ENCODE measurements around the gene ATAD3A.
"Not testable (repeated sequence)": the region's sequence is repeated elsewhere in the genome, so short reads cannot be mapped to it uniquely, and the experiment has no call there.

The ATAD3A gene

DNA sequence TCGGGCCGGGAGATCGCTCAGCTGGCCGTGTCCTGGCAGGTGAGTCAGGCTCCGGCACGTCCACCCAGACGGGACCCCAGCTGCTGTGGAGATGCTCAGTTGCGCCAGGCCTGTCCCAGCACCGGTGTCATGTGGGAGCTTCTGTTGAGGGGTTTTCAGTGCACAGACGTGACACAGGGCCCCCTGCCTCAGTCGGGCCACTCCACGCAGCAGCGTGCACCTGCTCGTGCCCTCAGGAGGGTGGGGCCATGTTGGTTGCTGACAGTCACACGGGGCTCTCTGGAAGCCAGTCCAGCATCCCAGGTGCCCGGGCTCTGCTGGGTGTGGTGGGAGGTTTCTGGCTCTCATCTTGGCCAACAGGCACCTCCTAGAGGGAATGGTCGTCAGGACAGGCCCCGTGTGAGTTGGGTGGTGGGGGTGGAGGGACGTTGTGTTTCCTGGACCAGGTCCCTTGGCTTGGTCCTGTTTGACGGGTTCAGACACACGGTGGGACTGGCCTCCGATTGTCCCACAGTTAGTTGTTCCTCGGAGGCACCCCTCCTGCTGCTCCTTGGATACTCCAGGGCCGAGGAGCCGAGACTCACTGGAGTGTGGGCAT, 21.2 kb upstream of the ATAD3A start:
- no peak for FAIRE-seq

DNA sequence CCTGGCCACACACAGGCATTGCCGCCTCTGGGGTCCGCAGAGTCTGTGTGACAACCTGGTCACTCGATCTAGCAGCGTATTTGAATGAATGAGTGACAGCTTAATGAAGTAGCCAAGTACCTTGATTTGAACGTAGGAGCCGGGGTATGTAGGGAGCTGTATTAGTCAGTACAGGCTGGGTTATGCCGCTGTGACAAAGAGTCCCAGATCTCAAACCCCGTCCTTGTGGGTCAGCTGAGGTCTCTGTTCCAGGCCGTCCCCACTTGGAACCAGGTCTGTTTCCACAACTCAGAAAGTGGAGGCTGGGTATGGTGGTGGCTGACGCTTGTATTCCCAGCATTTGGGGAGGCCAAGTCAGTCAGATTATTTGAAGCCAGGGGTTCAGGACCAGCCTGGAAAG, 20.4 kb upstream of the ATAD3A start:
- no peak for FAIRE-seq

DNA sequence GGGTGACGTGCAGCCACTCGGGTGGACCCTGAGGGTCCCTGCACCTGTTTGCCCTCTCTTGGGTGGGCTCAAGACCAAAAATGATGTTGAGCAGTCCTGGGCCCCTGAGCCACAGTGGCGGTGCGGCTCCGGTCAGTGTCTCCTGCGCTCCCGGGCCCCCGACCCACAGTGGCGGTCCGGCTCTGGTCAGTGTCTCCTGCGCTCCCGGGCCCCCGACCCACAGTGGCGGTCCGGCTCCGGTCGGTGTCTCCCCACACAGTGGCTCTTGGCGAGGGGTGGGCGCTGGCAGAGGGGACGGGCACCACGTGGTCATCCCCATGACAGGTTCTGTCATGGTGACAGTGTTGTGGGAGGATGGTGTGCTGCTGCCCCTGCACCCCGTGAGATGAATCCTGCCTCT, 17.7 kb upstream of the ATAD3A start:
- not testable (repeated sequence) for FAIRE-seq

DNA sequence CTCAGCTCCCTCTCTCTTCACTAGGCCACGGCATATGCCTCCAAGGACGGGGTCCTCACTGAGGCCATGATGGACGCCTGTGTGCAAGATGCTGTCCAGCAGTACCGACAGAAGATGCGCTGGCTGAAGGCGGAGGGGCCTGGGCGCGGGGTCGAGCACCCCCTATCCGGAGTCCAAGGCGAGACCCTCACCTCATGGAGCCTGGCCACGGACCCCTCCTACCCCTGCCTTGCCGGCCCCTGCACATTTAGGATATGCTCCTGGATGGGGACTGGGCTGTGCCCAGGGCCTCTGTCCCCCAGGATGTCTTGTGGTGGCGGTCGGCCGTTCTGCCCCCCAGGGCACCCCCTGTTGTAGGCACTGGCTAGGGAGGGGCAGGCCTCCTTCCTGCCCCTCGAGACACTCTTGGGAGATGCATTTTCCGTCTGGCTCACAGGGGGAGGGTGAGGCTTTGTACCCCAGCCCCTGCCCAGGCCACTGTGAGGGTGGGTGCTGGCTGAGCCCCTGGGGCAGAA, 16.4 kb upstream of the ATAD3A start:
- not testable (repeated sequence) for FAIRE-seq

DNA sequence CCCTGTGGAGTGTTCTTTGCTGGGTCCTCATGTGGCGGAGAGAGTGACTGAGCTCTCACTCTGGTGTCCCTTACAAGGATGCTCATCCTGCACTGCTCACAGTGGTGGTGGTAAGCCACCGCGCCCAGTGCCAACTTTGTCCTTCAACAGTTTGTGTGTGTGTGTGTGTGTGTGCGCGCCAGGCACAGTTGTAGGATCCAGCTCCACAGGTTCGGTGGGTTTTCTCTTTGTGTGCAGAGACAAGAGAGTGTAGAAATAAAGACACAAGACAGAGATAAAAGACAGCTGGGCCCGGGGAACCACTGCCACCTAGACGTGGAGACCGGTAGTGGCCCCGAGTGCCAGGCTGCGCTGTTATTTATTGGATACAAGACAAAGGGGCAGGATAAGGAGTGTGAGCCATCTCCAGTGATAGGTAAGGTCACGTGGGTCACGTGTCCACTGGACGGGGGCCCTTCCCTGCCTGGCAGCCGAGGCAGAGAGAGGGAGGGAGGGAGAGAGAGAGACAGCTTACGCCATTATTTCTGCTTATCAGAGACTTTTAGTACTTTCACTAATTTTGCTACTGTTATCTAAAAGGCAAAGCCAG, 7.1 kb upstream of the ATAD3A start:
- FAIRE-seq: not testable (repeated sequence)

DNA sequence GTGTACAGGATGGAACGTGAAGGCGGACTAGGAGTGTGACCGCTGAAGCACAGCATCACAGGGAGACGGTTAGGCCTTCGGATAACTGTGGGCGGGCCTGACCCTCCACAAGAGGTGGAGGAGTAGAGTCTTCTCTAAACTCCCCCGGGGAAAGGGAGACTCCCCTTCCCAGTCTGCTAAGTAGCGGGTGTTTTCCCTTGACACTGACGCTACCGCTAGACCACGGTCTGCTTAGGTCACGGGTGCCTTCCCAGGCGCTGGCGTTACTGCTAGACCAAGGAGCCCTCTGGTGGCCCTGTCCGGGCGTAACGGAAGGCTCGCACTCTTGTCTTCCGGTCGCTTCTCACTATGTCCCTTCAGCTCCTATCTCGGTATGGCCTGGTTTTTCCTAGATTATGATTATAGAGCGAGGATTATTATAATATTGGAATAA, 6.6 kb upstream of the ATAD3A start:
- not testable (repeated sequence) for FAIRE-seq

DNA sequence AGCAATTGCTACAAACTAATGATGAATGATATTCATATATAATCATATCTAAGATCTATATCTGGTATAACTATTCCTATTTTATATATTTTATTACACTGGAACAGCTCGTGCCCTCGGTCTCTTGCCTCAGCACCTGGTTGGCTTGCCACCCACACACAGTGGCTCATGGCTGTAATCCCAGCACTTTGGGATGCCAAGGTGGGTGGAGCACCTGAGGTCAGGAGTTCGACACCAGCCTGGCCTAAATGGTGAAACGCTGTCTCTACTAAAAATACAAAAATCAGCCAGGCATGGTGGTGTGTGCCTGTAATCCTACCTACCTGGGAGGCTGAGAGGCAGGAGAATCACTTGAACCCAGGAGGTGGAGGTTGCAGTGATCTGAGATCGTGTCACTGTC, 6.2 kb upstream of the ATAD3A start:
- not testable (repeated sequence) for FAIRE-seq

DNA sequence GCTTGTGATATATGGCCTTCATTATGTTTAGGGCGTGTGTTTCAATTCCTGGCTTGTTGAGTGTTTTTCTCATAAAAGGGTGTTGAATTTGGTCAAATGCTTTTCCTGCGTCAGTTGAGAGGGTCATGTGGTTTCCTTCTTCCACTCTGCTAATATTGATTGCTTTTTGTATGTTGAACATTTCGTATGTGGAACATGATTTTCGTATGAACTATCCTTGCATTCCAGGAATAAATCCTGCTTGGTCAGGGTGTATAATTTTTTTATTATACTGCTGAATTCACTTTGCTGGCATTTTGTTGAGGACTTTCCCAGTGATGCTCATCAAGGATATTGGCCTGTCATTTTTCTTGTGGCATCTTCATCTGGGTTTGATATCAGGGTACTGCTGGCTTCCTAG, 4.7 kb upstream of the ATAD3A start:
- no peak for FAIRE-seq

DNA sequence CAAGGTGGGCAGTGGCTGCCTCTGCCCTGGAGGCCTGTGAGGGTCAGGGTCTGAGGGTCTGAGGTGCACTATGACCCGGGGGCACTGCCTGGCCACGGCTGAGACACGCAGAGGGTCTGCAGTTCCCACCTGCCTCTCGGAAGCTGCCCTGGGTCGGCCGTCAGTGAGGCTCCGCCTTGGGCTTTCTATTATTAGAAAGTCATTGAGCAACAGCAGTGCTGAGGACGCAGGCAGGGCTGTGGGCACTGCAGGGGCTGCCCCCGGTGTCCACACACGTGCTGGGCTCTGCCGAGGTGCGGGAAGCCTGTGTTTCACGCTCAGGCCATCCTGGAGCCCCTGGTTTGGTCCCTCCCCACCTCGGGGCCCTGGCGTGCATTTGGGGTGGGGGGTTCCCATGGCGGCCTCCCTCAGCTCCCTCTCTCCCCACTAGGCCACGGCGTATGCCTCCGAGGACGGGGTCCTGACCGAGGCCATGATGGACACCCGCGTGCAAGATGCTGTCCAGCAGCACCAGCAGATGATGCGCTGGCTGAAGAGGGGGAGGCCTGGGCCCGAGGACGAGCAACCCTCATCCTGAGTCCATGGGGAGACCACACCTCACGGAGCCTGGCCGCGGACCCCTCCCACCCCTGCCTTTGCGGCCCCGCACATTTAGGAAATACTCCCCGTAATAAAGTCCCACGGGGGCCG, 3.0 kb upstream of the ATAD3A start:
- not testable (repeated sequence) for FAIRE-seq

DNA sequence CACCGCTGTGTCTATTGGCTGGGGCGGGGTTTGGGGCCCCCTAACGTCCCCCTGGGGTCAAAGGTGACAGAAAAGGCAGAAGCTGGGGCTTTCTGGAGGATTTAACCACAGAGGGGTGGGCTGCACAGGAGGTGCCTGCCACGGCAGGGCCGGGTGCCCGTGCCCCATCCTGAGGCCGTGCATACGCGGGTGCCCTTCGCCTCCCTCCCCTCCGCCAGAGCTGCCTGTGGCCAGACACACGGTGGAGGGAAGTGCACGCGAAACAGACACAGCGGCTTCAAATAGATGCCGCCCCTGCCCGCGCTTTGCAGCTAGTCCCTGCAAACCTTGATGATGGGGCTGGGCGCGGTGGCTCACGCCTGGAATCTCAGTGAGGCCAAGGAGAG, 2.5 kb upstream of the ATAD3A start:
- not testable (repeated sequence) for FAIRE-seq

DNA sequence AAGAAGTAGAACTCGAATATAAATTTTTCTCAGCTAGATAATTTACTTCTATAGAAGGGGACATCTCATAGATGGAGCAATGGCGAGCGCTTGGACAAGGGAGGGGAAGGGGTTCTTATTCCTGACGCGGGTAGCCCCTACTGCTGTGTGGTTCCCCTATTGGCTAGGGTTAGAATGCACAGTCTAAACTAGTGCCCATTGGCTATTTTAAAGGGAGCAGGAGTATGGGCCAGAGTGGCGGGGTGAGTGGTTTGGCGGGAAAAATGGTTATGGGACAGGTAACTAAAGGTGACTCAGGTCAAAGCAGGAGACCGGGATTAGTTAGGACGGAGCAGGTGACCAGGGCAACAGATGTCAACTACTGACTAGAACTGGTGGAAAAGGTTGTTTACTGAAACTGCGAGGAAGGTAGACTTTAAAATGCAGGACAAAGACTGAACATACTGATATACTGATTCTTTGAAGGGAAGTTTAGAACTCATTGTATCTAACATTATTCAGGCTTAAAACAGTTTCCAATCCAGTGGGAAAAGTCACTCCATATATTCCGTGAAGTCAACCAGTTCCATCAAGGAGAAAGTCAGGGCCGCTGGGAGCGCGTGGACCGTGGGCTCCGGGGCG, 940 bp upstream of the ATAD3A start:
- no peak for FAIRE-seq

DNA sequence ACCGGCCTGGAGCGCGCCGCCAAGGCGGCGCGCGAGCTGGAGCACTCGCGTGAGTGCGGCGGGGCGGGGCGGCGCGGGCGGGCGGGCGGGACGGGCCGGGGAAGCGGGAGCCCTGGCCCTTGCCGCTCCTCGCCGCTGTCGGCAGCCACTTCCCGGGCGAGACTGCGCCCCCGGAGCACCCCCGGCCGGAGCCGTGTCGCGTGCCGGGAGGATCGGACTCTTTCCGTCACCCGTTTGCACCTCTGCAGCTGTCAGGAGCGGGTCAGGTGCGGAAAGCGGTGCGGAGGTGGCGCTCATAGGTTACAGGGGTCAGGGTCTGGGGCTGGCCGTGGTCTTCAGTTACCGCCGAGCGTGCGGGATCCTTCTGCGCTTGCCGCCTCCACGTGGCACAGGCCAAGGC, 463 bp downstream of the ATAD3A start:
- FAIRE-seq: not testable (repeated sequence)

DNA sequence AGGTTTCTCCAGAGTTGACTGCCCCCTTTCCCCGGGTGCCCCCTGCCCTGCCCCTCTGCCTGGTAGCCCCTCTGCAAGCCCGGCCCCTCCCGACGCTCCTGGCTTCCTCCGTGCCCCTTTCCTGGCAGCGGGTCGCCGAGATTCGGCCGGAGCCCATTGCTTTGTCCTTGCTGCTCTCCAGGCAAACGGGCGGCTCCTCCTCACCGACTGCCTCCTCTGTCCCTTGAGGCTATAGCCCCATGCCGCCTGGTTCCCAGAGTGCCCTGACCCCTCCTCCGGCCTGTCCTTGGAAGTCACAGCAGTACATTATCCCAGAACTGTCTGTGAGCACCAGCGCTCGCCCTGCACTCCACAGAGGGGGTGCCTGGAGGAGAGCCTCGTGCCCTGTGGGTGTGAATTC, 1.7 kb downstream of the ATAD3A start:
- not testable (repeated sequence) for FAIRE-seq

DNA sequence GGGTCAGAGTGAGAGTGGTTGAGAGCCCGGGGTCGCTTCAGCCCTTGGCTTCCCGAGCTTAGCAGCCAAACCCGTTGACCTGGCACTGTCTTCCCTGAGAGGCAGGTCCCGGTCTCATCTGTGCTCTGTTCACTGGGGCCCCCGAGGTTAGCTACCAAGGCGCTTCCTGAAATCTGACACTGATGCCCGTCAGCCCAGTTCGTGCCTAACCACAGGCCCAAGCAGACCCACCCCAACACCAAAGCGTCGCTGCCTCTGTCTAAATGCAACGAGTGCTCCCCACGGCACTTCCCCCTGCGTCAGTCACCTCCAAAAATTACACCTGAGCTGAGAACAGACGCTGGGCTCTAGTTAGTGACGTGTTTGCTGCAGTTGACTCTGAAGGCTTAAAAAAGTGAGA, 2.4 kb downstream of the ATAD3A start:
- not testable (repeated sequence) for FAIRE-seq

DNA sequence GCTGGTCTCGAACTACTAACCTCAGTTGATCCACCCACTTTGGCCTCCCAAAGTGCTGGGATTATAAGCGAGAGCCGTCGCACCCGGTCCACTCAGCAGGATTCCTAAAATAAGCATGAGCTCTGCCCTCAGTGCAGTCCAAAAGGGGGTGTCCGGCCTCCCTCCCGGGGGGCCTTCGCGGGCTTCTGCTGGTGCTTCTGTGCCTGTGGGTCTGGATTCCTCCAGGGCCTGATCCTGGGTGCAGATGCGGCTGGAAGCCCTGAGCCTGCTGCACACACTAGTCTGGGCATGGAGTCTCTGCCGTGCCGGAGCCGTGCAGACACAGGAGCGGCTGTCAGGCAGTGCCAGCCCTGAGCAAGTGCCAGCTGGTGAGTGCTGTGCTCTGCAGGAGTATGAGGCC, 5.0 kb downstream of the ATAD3A start:
- not testable (repeated sequence) for FAIRE-seq

DNA sequence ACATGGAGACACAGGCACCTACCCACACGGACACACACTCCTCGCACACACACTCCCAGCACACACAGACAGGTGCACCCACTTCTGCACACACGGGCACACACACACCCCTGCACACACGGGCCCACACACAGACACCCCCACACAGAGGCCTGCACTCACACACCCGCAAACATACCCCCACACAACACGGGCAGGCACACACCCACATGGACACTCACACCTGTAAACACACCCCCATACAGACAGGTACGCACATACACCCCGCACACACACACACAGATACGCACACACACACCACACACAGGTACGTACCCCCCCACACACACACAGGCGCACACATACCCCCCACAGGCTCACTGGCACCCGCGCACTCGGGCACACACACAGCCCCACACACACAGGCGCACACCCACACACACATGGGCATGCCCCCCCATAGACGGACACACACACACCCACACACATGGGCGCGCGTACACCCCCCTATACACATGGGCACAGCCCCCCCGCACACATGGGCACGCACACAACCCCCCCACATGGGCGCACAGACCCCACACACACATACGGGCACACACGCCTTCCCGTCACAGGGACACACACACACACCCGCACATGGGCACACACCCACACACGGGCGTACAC, 6.1 kb downstream of the ATAD3A start:
- FAIRE-seq: no peak

DNA sequence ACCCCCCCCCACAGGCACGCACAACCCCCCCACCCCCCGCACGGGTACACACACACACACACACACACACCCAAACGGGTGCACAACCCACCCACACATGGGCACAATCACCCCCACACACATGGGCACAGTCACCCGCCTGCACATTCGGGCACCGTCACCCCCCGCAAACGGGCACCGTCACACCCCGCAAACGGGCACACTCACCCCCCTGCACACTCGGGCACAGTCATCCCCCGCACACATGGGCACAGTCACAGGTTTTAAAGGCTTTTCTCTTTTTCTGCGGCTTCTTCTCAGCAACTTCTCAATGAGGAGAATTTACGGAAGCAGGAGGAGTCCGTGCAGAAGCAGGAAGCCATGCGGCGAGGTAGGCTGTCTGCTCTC, 6.7 kb downstream of the ATAD3A start:
- not testable (repeated sequence) for FAIRE-seq

DNA sequence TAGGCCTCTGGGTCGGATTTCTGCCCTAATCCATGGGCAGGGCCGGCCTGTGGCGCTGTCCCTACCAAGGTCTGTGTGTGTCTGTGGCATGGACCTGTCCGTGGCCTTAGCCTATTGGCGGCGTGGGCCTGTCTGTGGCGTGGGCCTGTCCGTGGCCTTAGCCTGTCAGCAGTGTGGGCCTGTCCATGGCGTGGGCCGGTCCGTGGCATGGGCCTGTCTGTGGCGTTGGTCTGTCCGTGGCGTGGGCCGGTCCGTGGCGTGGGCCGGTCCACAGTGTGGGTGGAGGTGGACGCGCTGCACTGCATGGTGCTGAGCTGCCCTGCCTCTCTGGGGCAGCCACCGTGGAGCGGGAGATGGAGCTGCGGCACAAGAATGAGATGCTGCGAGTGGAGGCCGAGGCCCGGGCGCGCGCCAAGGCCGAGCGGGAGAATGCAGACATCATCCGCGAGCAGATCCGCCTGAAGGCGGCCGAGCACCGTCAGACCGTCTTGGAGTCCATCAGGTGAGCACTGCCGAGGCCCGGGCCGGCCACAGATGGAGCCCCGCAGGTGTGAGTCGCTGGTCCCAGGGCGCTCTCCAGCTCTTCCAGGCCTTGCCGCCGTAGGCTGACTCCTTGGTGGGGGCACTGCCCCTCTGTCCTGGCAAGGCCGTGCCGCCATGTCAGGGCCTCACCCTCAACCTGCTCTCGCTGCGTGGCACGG, 8.0 kb downstream of the ATAD3A start:
- not testable (repeated sequence) for FAIRE-seq

DNA sequence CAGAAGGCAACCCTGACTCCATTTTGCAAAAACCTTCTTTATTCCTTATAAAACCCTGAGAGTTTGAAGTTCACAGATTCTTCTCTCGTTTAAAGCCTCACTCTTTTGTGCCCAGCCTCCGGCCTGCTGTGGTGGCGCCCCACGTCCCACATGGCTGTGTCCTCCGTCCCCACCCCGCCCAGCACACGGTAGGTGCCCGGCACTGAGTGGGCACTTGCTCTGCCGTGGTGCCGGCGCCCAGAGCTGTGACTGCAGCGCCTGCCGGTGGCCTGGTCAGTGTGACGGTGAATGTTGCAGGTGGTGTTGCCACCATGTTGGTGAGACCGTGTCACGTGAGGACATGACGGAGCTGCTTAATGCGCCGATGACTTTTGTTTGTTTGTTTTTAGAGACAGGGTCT, 9.4 kb downstream of the ATAD3A start:
- no peak for FAIRE-seq

DNA sequence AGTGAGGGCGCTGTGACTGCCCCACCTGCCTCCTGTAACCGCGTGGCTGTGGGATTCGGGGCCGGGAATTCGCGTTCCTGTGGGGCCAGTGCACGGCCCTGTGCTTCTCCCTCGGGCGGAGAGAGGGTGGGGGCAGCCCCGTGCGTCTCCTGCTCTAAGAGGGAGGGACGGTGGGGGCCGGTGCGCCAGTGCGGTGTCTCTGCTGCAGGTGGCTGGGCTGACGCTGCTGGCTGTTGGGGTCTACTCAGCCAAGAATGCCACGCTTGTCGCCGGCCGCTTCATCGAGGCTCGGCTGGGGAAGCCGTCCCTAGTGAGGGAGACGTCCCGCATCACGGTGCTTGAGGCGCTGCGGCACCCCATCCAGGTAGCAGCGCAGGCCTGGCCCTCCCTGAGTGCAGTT, 10.6 kb downstream of the ATAD3A start:
- not testable (repeated sequence) for FAIRE-seq

DNA sequence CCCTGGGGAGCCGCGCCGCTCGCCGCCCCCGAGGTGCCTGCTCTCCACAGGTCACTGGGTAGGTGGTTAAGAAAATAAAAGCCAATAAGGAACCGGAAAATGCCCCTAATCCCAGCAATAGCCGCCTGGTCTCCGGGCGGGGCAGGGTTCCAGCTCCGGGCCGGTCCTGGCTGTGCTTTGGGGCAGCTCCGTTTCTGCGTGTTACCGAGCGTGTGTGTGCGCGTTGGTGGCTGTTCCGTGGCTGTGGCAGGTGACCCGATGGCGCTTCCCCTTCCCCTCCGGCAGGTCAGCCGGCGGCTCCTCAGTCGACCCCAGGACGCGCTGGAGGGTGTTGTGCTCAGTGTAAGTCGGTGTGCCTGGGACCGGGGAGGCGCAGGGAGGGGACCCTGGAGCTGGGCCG, 11.3 kb downstream of the ATAD3A start:
- not testable (repeated sequence) for FAIRE-seq

DNA sequence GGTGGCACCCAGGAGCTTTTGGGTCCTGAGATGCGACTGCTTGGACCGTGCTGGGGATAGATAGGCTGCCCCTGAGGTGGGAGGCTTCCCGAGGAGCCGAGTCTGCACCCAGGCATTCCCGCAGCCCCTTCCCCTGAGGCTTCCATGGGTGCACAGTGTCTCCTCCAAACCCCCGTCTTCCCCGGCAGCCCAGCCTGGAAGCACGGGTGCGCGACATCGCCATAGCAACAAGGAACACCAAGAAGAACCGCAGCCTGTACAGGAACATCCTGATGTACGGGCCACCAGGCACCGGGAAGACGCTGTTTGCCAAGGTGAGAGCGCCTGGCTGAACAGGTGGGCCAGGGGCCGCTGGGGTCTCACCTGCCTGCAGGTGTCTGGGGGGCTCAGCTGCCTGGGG, 11.7 kb downstream of the ATAD3A start:
- FAIRE-seq: not testable (repeated sequence)

Data from G401.6 (cell line).